Nephron progenitor cell (in vitro differentiated cells): Measurements from ENCODE around the gene LCK.
"Not testable (repeated sequence)": the region's sequence is repeated elsewhere in the genome, so short reads cannot be mapped to it uniquely, and the experiment has no call there.

Experiments used
- DNase-seq: peaks from one replicate; pipeline ENCODE4 v3.0.0; 2021
- H3K27ac Mint-ChIP-seq: 2 replicates; pipeline ENCODE4 v1.8.0; 2021; ENCODE audit warnings: mild to moderate bottlenecking, moderate library complexity, mixed read lengths
- H3K27me3 Mint-ChIP-seq: 2 replicates; pipeline ENCODE4 v1.8.0; 2021; ENCODE audit warnings: mild to moderate bottlenecking, low read depth, mixed read lengths; ENCODE audit not compliant: poor library complexity
- H3K36me3 Mint-ChIP-seq: 2 replicates; pipeline ENCODE4 v1.8.0; 2021; ENCODE audit warnings: low read depth, mixed read lengths
- H3K4me1 Mint-ChIP-seq: 2 replicates; pipeline ENCODE4 v1.8.0; 2021; ENCODE audit warnings: mixed read lengths
- H3K4me3 Mint-ChIP-seq: 2 replicates; pipeline ENCODE4 v1.8.0; 2021; ENCODE audit warnings: mild to moderate bottlenecking, moderate library complexity, mixed read lengths
- H3K9me3 Mint-ChIP-seq: 2 replicates; pipeline ENCODE4 v1.8.0; 2021; ENCODE audit warnings: mild to moderate bottlenecking, moderate library complexity, mixed read lengths
- TF ChIP-seq, protein P1 (sequence below): fragments of 200-600 bp; sonication (generic); IDR thresholded peaks from 2 replicates; pipeline ENCODE4 v1.5.0; 2021; ENCODE audit warnings: antibody characterized with exemption

LCK gene

DNA sequence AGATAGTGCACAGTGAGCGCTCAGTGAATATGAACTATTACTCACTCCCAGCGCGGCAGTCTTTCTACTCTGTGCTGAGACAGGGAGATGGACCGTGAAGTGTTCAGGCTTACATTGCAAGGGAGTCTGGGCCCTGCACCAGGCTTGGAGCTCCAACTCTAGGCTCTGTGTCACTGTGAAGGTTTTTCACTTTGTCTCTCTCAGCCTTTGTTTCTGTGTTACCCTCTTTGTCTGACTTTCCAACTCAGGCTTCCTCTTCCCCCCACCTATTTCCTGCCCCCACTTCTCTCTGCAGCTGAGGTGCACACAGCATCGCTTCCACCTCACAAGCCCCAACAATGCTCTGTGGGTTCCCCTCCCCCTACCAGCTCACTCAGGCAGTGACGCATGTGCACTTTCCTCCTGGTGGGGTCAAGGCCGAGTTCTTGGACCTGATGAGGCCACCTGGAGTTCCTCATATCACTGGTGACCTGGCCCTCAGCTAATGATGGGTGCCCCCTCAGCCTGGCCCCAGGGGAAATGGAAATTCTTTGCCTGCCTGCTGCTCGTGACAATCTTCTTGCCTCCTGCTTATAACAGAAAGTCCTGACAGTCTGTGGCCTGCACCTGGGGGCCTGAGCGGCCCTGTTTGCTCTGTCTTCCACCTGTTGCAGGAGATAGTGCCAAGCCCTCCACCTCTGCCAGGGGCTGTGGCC lies 1.1 kb upstream of the LCK start:
- Mint-ChIP-seq H3K9me3 (no peaks in the 10 kb centered on the region), H3K27me3 (peaks cover 20% of the 10 kb centered on the region), H3K36me3 (no peaks in the 10 kb centered on the region), H3K4me1 (peaks cover 63% of the 10 kb centered on the region), H3K4me3 (peak overlapping the region; percentile 43), H3K27ac (peak overlapping the region; percentile 55)
- TF ChIP-seq, protein P1, sequence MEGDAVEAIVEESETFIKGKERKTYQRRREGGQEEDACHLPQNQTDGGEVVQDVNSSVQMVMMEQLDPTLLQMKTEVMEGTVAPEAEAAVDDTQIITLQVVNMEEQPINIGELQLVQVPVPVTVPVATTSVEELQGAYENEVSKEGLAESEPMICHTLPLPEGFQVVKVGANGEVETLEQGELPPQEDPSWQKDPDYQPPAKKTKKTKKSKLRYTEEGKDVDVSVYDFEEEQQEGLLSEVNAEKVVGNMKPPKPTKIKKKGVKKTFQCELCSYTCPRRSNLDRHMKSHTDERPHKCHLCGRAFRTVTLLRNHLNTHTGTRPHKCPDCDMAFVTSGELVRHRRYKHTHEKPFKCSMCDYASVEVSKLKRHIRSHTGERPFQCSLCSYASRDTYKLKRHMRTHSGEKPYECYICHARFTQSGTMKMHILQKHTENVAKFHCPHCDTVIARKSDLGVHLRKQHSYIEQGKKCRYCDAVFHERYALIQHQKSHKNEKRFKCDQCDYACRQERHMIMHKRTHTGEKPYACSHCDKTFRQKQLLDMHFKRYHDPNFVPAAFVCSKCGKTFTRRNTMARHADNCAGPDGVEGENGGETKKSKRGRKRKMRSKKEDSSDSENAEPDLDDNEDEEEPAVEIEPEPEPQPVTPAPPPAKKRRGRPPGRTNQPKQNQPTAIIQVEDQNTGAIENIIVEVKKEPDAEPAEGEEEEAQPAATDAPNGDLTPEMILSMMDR, result no peak
- peak; percentile 22 for DNase-seq

DNA sequence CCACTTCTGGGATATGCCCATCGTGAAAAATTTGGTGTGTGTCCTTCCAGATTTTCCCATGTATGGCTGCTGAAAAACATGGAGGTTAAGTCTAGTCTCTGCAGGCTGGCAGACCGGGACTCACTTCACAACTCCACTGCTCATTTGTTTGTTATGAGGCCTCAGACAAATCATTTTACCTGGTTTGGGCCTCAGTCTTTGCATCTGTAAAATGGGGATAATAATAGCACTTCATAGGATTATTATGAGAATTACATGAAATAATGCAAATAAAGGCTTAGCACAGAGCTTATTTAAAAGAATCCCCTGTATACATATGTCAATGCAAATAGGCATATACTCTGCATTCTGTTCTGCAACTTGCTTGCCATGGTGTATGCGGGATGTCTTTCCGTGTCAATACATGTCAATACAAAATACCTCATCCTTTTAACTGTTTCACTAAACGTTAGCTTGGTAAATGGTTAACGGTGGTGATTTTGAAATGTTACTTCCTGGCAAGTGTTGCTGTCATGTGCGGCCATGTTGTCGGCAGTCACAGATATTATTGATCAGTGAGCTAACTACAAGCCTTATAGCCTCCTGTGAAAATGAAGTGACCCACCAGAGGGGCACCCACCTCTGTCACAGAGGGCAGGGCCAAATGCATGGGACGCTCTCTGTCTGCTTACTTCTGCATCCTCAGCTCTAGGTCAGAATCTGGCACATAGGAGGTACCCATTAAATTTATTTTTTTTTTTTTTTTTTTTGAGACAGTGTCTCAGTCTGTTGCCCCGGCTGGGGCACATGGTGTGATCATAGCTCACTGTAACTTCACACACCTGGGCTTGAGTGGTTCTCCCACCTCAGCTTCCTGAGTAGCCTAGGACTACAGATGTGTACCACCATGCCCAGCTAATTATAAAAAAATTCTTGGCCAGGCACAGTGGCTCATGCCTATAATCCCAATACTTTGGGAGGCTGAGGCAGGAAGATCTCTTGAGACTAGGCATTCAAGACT lies 4.3 kb downstream of the LCK start:
- no peak for DNase-seq
- H3K9me3 Mint-ChIP-seq, result no peaks in the 10 kb centered on the region
- H3K4me3 Mint-ChIP-seq, result no peak overlapping the region
- peaks cover 19% of the 10 kb centered on the region for H3K27me3 Mint-ChIP-seq
- peaks cover 29% of the 10 kb centered on the region for H3K4me1 Mint-ChIP-seq
- H3K27ac Mint-ChIP-seq, result no peak overlapping the region
- no peaks in the 10 kb centered on the region for H3K36me3 Mint-ChIP-seq
- TF ChIP-seq, protein P1, result no peak

DNA sequence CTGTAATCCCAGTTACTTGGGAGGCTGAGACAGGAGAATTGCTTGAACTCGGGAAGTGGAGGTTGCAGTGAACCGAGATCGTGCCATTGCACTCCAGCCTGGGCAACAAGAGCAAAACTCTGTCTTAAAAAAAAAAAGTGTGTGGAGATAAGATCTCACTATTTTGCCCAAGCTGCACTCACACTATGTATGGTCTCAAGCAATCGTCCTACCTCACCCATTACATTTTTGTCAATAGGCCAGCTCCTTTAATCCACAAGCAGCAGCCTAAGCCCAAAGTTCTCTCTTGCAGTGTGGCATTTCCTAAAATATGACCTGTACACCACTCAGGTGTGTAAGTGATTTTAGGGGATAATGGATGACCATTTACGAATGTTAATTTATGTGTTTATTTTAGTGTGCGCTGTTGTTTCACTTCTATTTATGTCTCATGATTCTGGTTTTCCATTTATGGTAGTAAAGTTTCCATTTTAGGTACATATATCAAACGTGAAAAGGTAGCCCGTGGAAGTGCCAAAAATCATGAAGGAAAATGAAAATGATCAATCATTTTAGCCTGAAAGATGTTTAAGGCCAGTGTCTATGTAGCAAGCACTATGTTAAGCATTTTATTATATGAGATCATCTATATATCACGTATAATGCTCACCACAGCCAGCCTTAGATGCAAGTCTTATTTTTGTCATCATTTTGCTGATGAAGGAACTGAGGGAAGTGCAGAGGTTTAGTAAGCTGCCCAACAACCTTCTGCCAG lies 5.6 kb downstream of the LCK start:
- Mint-ChIP-seq H3K9me3 (no peaks in the 10 kb centered on the region), H3K27me3 (peaks cover 20% of the 10 kb centered on the region), H3K36me3 (no peaks in the 10 kb centered on the region), H3K4me1 (peaks cover 18% of the 10 kb centered on the region), H3K27ac (no peak overlapping the region), H3K4me3 (no peak overlapping the region)
- DNase-seq, result no peak
- TF ChIP-seq, protein P1, result no peak

DNA sequence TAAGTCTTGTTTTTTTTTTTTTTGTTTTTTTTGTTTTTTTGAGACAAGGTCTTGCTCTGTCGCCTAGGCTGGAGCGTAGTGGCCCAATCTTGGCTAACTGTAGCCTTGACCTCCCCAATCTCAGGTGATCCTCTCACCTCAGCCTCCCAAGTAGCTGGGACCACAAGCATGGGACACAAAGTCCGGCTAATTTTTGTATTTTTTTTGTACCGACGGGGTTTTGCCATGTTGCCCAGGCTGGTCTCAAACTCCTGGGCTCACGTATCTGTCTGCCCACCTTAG lies 6.1 kb downstream of the LCK start:
- Mint-ChIP-seq H3K27me3 (peaks cover 17% of the 10 kb centered on the region), H3K4me3 (no peak overlapping the region)

DNA sequence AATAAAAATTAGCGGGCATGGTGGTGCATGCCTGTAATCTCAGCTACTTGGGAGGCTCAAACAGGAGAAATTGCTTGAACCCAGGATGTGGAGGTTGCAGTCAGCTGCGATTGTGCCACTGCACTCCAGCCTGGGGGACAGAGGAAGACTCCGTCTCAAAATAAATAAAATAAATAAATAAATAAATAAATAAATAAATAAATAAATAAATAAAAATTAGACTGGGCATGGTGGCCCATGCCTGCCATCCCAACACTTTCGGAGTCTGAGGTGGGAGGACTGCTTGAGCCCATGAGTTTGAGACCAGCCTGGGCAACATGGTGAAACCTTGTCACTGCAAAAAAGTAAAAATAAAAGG lies 12.2 kb downstream of the LCK start:
- not testable (repeated sequence) for H3K9me3 Mint-ChIP-seq, H3K4me3 Mint-ChIP-seq, H3K27ac Mint-ChIP-seq, DNase-seq, H3K36me3 Mint-ChIP-seq, H3K4me1 Mint-ChIP-seq
- H3K27me3 Mint-ChIP-seq, result peaks cover 18% of the 10 kb centered on the region

More for the DNA sequence above, 6.1 kb downstream of the LCK start:
- H3K36me3 Mint-ChIP-seq, result no peaks in the 10 kb centered on the region
- no peak for DNase-seq
- peaks cover 13% of the 10 kb centered on the region for H3K4me1 Mint-ChIP-seq
- TF ChIP-seq, protein P1, result no peak
- no peak overlapping the region for H3K27ac Mint-ChIP-seq
- H3K9me3 Mint-ChIP-seq, result no peaks in the 10 kb centered on the region

DNA sequence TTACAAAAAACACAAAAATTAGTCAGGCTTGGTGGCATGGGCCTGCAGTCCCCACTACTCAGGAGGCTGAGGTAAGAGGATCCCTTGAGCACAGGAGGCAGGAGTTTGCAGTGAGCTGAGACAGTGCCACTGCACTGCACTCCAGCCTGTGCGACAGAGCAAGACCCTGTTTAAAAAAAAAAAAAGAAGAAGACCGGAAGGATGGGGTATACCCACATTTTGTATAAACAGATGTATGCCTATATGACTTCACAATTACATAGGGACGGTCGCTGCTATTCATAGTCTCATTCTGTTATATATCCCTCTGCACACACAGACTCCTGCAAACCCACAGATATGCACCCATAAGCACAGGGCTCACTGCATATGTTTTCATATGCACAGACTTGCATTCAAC lies 12.7 kb downstream of the LCK start:
- Mint-ChIP-seq H3K27ac (peak overlapping the region; percentile 53), H3K4me1 (no peaks in the 10 kb centered on the region), H3K27me3 (peaks cover 19% of the 10 kb centered on the region), H3K9me3 (no peaks in the 10 kb centered on the region), H3K36me3 (no peaks in the 10 kb centered on the region), H3K4me3 (no peak overlapping the region)
- TF ChIP-seq, protein P1, result no peak
- no peak for DNase-seq
